H1 (cell line): ENCODE measurements around the gene FOXL1. TPM values are rescaled to one million over a fixed set of nuclear protein-coding genes. Genes with fewer than 3 reads are reported as not detected.

Experiments
- CTCF ChIA-PET: fragments of 300-600 bp; sonication (Branson Sonifier 250); formaldehyde crosslinking; loops from one replicate; lab custom pipeline; 2021; ENCODE audit not compliant: partially characterized antibody; lab: Charles Lee
- POLR2A ChIA-PET: fragments of 300-600 bp; sonication (Branson Sonifier 250); formaldehyde crosslinking; loops from one replicate; lab custom pipeline; 2021; ENCODE audit warnings: inconsistent platforms; ENCODE audit not compliant: partially characterized antibody; lab: Charles Lee
- DNase-seq, 2 experiments: peaks; one replicate each; pipeline versions ENCODE4 v3.0.0 to v3.0.0-alpha.2; 2010 to 2022; ENCODE audit warnings: low spot score in 2 of 2, low read depth in 1 of 2, mixed read lengths in 1 of 2
- FAIRE-seq: peaks from 2 replicates; lab custom pipeline; 2011; peaks lifted over from hg19 to GRCh38; lab: Jason Lieb, UNC
- H2AFZ ChIP-seq: 2 replicates; pipeline ENCODE4 v1.8.1; 2012; ENCODE audit warnings: low read length, inconsistent platforms
- H2AK5ac ChIP-seq: 2 replicates; pipeline ENCODE4 v1.6.1; 2013; ENCODE audit warnings: low read depth, low read length
- H2BK120ac ChIP-seq: replicated peaks from 2 replicates; pipeline ENCODE3; 2013; ENCODE audit warnings: low read depth, low read length, inconsistent platforms
- H2BK12ac ChIP-seq: 2 replicates; pipeline ENCODE4 v1.6.1; 2013; ENCODE audit warnings: low read depth, low read length
- H2BK15ac ChIP-seq: 2 replicates; pipeline ENCODE4 v1.6.1; 2013; ENCODE audit warnings: low read length
- H2BK20ac ChIP-seq: 2 replicates; pipeline ENCODE4 v1.6.1; 2013; ENCODE audit warnings: low read length
- H2BK5ac ChIP-seq: 2 replicates; pipeline ENCODE4 v1.6.1; 2013; ENCODE audit warnings: low read depth, low read length
- H3K14ac ChIP-seq: 2 replicates; pipeline ENCODE4 v1.6.1; 2013; ENCODE audit warnings: inconsistent platforms; ENCODE audit not compliant: insufficient read length
- H3K18ac ChIP-seq: 2 replicates; pipeline ENCODE4 v1.6.1; 2013; ENCODE audit warnings: low read length; ENCODE audit errors: extremely low read depth
- H3K23ac ChIP-seq: 2 replicates; pipeline ENCODE4 v1.6.1; 2013; ENCODE audit warnings: inconsistent platforms; ENCODE audit not compliant: insufficient read length
- H3K23me2 ChIP-seq: 2 replicates; pipeline ENCODE4 v1.6.1; 2013; ENCODE audit warnings: low read depth, low read length
- H3K27ac ChIP-seq: 2 replicates; pipeline ENCODE4 v1.6.1; 2011; ENCODE audit warnings: low read depth, low read length, inconsistent platforms
- H3K27me3 ChIP-seq, 4 experiments: replicated peaks in 1 of 4; 1 replicate in 1 of 4; 2 replicates in 3 of 4; pipeline versions ENCODE4 v1.6.1 to v1.8.1; 2011 to 2013; ENCODE audit warnings: low read length in 3 of 4, mild to moderate bottlenecking in 3 of 4, inconsistent platforms in 2 of 4, mixed read lengths in 2 of 4, moderate library complexity in 1 of 4; ENCODE audit not compliant: control insufficient read depth in 3 of 4, insufficient read depth in 3 of 4; ENCODE audit errors: extremely low read depth in 1 of 4
- H3K36me3 ChIP-seq, 4 experiments: 2 replicates each; pipeline versions ENCODE4 v1.6.1 to v1.8.1; 2011 to 2013; ENCODE audit warnings: mild to moderate bottlenecking in 4 of 4, low read length in 3 of 4, moderate library complexity in 2 of 4, control low read depth in 1 of 4, inconsistent platforms in 1 of 4; ENCODE audit not compliant: insufficient read depth in 4 of 4, control insufficient read depth in 2 of 4
- H3K4ac ChIP-seq: replicated peaks from 2 replicates; pipeline ENCODE3; 2013; ENCODE audit warnings: low read length, low read depth, mixed read lengths, inconsistent platforms; ENCODE audit not compliant: insufficient read length
- H3K4me1 ChIP-seq, 4 experiments: replicated peaks in 1 of 4; 1 replicate in 1 of 4; 2 replicates in 3 of 4; pipeline versions ENCODE4 v1.6.1 to v1.8.1; 2011 to 2013; ENCODE audit warnings: low read length in 3 of 4, inconsistent platforms in 2 of 4, mixed read lengths in 1 of 4; ENCODE audit not compliant: insufficient read depth in 4 of 4, control insufficient read depth in 3 of 4
- H3K4me2 ChIP-seq, 2 experiments: 2 replicates each; pipeline versions ENCODE4 v1.6.1 to v1.8.1; 2011 to 2013; ENCODE audit warnings: low read depth in 2 of 2, low read length in 2 of 2, control low read depth in 1 of 2, inconsistent platforms in 1 of 2, mild to moderate bottlenecking in 1 of 2; ENCODE audit not compliant: insufficient read depth in 1 of 2
- H3K4me3 ChIP-seq, 4 experiments: fragments of 200-600, 300-600 bp in 1 of 4; sonication (generic), shearing (Covaris generic), sonication (Bioruptor Twin) in 1 of 4; 2 replicates each; pipeline versions ENCODE4 v1.5.1 to v1.8.1; 2011 to 2016; ENCODE audit warnings: low read length in 4 of 4, low read depth in 3 of 4, control low read depth in 2 of 4, inconsistent platforms in 2 of 4, mild to moderate bottlenecking in 2 of 4, mixed read lengths in 1 of 4, moderate library complexity in 1 of 4; ENCODE audit not compliant: insufficient read depth in 2 of 4; ENCODE audit errors: extremely low read depth in 1 of 4
- H3K56ac ChIP-seq: replicated peaks from 2 replicates; pipeline ENCODE3; 2013; ENCODE audit warnings: low read depth, mild to moderate bottlenecking, mixed read lengths, low read length, inconsistent platforms; ENCODE audit not compliant: insufficient read length
- H3K79me1 ChIP-seq: 2 replicates; pipeline ENCODE4 v1.6.1; 2013; ENCODE audit warnings: low read depth, low read length, control low read depth
- H3K79me2 ChIP-seq, 2 experiments: 2 replicates each; pipeline versions ENCODE4 v1.6.1 to v1.8.1; 2012 to 2013; ENCODE audit warnings: low read length in 2 of 2, mild to moderate bottlenecking in 2 of 2, inconsistent platforms in 1 of 2; ENCODE audit not compliant: insufficient read depth in 2 of 2, control insufficient read depth in 1 of 2
- H3K9ac ChIP-seq, 4 experiments: replicated peaks in 1 of 4; 1 replicate in 1 of 4; 2 replicates in 3 of 4; pipeline versions ENCODE4 v1.6.1 to v1.8.1; 2011 to 2013; ENCODE audit warnings: low read depth in 3 of 4, low read length in 3 of 4, control low read depth in 2 of 4, mild to moderate bottlenecking in 2 of 4, moderate library complexity in 2 of 4, inconsistent platforms in 1 of 4; ENCODE audit errors: extremely low read depth in 1 of 4
- H3K9me3 ChIP-seq, 2 experiments: 2 replicates each; pipeline versions ENCODE4 v1.6.1 to v1.8.1; 2012 to 2013; ENCODE audit warnings: mild to moderate bottlenecking in 2 of 2, moderate library complexity in 2 of 2, control low read depth in 1 of 2, inconsistent platforms in 1 of 2, low read depth in 1 of 2, low read length in 1 of 2, mixed read lengths in 1 of 2; ENCODE audit not compliant: insufficient read depth in 2 of 2
- H4K20me1 ChIP-seq, 2 experiments: replicated peaks in 1 of 2; 2 replicates each; pipeline versions ENCODE3 to v1.8.1; 2011 to 2013; ENCODE audit warnings: inconsistent platforms in 2 of 2, low read length in 2 of 2, mild to moderate bottlenecking in 1 of 2; ENCODE audit not compliant: insufficient read depth in 2 of 2, control insufficient read depth in 1 of 2
- H4K5ac ChIP-seq: 2 replicates; pipeline ENCODE4 v1.6.1; 2013; ENCODE audit warnings: low read length, low read depth, mixed read lengths, inconsistent platforms; ENCODE audit not compliant: insufficient read length
- H4K8ac ChIP-seq: 2 replicates; pipeline ENCODE4 v1.8.0; 2013; ENCODE audit warnings: mild to moderate bottlenecking, moderate library complexity, low read length, inconsistent platforms; ENCODE audit not compliant: insufficient read depth; ENCODE audit errors: extremely low read depth
- H4K91ac ChIP-seq: replicated peaks from 2 replicates; pipeline ENCODE3; 2013; ENCODE audit warnings: low read length, mixed read lengths, inconsistent platforms; ENCODE audit not compliant: insufficient read length
- EGR1 ChIP-seq: IDR thresholded peaks from 2 replicates; pipeline ENCODE4 v1.6.1; 2011; ENCODE audit warnings: low read depth, low read length, borderline replicate concordance
- KDM4A ChIP-seq: IDR thresholded peaks from one replicate; pipeline ENCODE4 v1.7.1; 2012; ENCODE audit warnings: low read depth, mild to moderate bottlenecking, moderate library complexity, low read length, inconsistent platforms; ENCODE audit not compliant: severe bottlenecking
- POU5F1 ChIP-seq: IDR thresholded peaks from 2 replicates; pipeline ENCODE4 v1.6.1; 2011; ENCODE audit warnings: low read depth, mild to moderate bottlenecking, low read length, moderate library complexity
- RFX5 ChIP-seq: IDR thresholded peaks from 2 replicates; pipeline ENCODE4 v1.6.1; 2011; ENCODE audit warnings: low read depth, low read length, improper control_type of control experiment, borderline replicate concordance
- SIN3A ChIP-seq, 2 experiments: IDR thresholded peaks in 1 of 2; conservative IDR thresholded peaks in 1 of 2; 2 replicates each; pipeline ENCODE4 v1.6.1; 2011 to 2012; ENCODE audit warnings: low read length in 2 of 2, improper control_type of control experiment in 1 of 2, low read depth in 1 of 2, mild to moderate bottlenecking in 1 of 2
- WGBS, 2 experiments: shearing (Covaris generic) in 1 of 2; methylation state at CpG; one replicate each; pipeline versions ENCODE4 v1.1.6 to v1.1.7; 2013 to 2015; ENCODE audit warnings: low lambda C conversion rate in 2 of 2, mixed read lengths in 2 of 2, inconsistent platforms in 1 of 2, low coverage in 1 of 2, missing lambda C conversion rate in 1 of 2; ENCODE audit not compliant: insufficient replicate concordance in 2 of 2, insufficient coverage in 1 of 2, insufficient read length in 1 of 2; ENCODE audit errors: extremely low coverage in 1 of 2, missing lambda C conversion rate in 1 of 2; 5-methylcytosine and 5-hydroxymethylcytosine counted together
- polyA plus RNA-seq, 7 experiments: library from polyadenylated mRNA; depleted of rRNA in 3 of 7; stranded (reverse) in 5 of 7; unstranded in 2 of 7; fragments of >200 nt in 5 of 7; fragments of 200-250 nt in 2 of 7; gene quantifications; 1 replicate in 5 of 7; 2 replicates in 1 of 7; 4 replicates in 1 of 7; pipeline versions ENCODE4 v1.2.1 to v1.2.3, GENCODE V29; 2011 to 2013; ENCODE audit warnings: missing spikeins in 2 of 7, mixed read lengths in 2 of 7
- total RNA-seq: library from RNA; stranded (reverse); fragmentation: NEBNext Ultra II Directional; extraction: Animal tissue kit (Norgen Biotek cat#: 25700); gene quantifications from 2 replicates; pipeline ENCODE4 v1.2.1, GENCODE V29; 2021

FOXL1 gene
- total and polyA plus RNA-seq, 2 of the 8 experiments (the other 6 are each of a cell fraction or from before 2014, with no cell fraction given), result 0.03 TPM; not detected in 1

GRCh38 chr16:86530251-86531190 lies 47.8 kb upstream of the FOXL1 start:
- H3K9ac ChIP-seq, result no peak overlapping the region
- ChIA-PET POLR2A (no interaction called here), CTCF (interaction anchor here (0.9 to 2.4 kb wide), 3 partner anchors 10 to 15 kb away, joined by 3 to 16 read pairs (median 3); no protein-coding TSS in a partner anchor)
- H2AFZ ChIP-seq, result no peak overlapping the region
- no peaks in the 10 kb centered on the region for H3K36me3 ChIP-seq
- H3K4me3 ChIP-seq, result no peak overlapping the region
- no peak overlapping the region for H2BK120ac ChIP-seq
- H4K91ac ChIP-seq, result no peak overlapping the region
- no peak overlapping the region for H2BK5ac ChIP-seq
- H2BK12ac ChIP-seq, result no peak overlapping the region
- H2BK20ac ChIP-seq, result no peak overlapping the region
- no peak overlapping the region for H3K23ac ChIP-seq
- no peak overlapping the region for H3K18ac ChIP-seq
- H3K79me2 ChIP-seq, result no peaks in the 10 kb centered on the region
- no peak overlapping the region for H3K14ac ChIP-seq
- peaks cover 3 to 12% of the 10 kb centered on the region in 2 experiments; a peak in 2 of 4 replicates for H3K9me3 ChIP-seq
- H3K79me1 ChIP-seq, result no peaks in the 10 kb centered on the region
- H3K23me2 ChIP-seq, result no peaks in the 10 kb centered on the region
- no peak overlapping the region for H4K5ac ChIP-seq
- no peak overlapping the region for H3K56ac ChIP-seq
- H4K8ac ChIP-seq, result no peak overlapping the region; the same call in 1 of the 2 replicates
- H3K4ac ChIP-seq, result no peak overlapping the region
- no peak overlapping the region for H2AK5ac ChIP-seq
- H2BK15ac ChIP-seq, result no peak overlapping the region
- H3K4me1 ChIP-seq, result no peaks in the 10 kb centered on the region
- WGBS, 2 experiments, result 91% methylated on average over 31 of the region's 31 CpGs; no CpG with 5 or more reads in 1 of the 2 experiments
- no peaks in the 10 kb centered on the region for H4K20me1 ChIP-seq
- H3K27ac ChIP-seq, result no peak overlapping the region
- DNase-seq, result no peak
- no peak overlapping the region for H3K4me2 ChIP-seq
- FAIRE-seq, result no peak
- no peaks in the 10 kb centered on the region for H3K27me3 ChIP-seq
- no peak for TF ChIP-seq SIN3A (conservative IDR thresholded peaks at IDR 0.05 in 1 of 2, IDR thresholded peaks at IDR 0.05 in 1 of 2; ENCODE audit: low read depth in 1 of 2, low read length in 2 of 2)
- no peak for TF ChIP-seq EGR1
- no peak for TF ChIP-seq RFX5
- TF ChIP-seq KDM4A, result no peak
- no peak for TF ChIP-seq POU5F1
